ENCODE measurements around the gene NECTIN1. TPM values are rescaled to one million over a fixed set of nuclear protein-coding genes. Genes with fewer than 3 reads are reported as not detected.

NECTIN1 gene
- total and polyA plus RNA-seq, 4 donors = 9.1 to 68.5 (median 45.3) TPM

DNA sequence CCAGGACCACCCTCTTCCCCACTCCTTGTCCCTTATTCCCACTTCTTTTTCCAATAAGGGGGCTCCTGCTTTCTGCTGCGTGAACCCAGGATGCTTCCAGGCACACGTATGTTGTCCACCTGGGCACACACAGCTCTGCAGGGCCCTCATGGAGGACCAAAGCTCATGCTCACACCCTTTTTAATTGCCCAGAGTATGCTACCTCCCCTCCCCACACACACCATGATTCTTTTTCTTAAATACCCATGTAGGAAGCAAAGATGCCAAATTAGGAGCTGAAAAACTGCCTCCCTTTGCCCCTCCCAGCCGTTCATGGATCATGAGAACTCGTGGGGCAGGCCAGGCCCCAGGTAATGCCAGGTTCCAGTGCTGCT, 5.1 kb downstream of the NECTIN1 start:
- no peak overlapping the region for H3K4me3 ChIP-seq (ENCODE audit: low read depth, low read length)
- DNase-seq (ENCODE audit: low read depth in 4 of 6, low spot score in 6 of 6) = no peak
- 57% methylated on average over 4 of the region's 4 CpGs for WGBS (ENCODE audit: insufficient coverage)
- H3K9me3 ChIP-seq (ENCODE audit: control insufficient read depth, insufficient read depth, low read length) = no peaks in the 10 kb centered on the region
- peaks cover 65% of the 10 kb centered on the region for H3K4me1 ChIP-seq (ENCODE audit: control insufficient read depth, insufficient read depth, low read length)
- peaks cover 20% of the 10 kb centered on the region for H3K36me3 ChIP-seq (ENCODE audit: control insufficient read depth, insufficient read depth, low read length)
- H3K27ac ChIP-seq (ENCODE audit: low read depth, low read length) = no peak overlapping the region
- H3K27me3 ChIP-seq (ENCODE audit: control insufficient read depth, insufficient read depth, low read length) = peaks cover 2% of the 10 kb centered on the region

- Histone ChIP-seq H3K4me3 (ENCODE audit: low read depth, low read length) (no peak overlapping the region), H3K27ac (ENCODE audit: low read depth, low read length) (no peak overlapping the region), H3K9me3 (ENCODE audit: control insufficient read depth, insufficient read depth, low read length) (no peaks in the 10 kb centered on the region), H3K4me1 (ENCODE audit: control insufficient read depth, insufficient read depth, low read length) (peaks cover 67% of the 10 kb centered on the region), H3K36me3 (ENCODE audit: control insufficient read depth, insufficient read depth, low read length) (peaks cover 21% of the 10 kb centered on the region), H3K27me3 (ENCODE audit: control insufficient read depth, insufficient read depth, low read length) (peaks cover 2% of the 10 kb centered on the region)
- no peak for DNase-seq (ENCODE audit: low read depth in 4 of 6, low spot score in 6 of 6)
- WGBS (ENCODE audit: insufficient coverage) = 65% methylated on average over 5 of the region's 6 CpGs
Measured at GRCh38 chr11:119723243-119723951, 5.6 kb downstream of the NECTIN1 start.

- Histone ChIP-seq H3K27me3 (ENCODE audit: control insufficient read depth, insufficient read depth, low read length) (peaks cover 2% of the 10 kb centered on the region), H3K27ac (ENCODE audit: low read depth, low read length) (no peak overlapping the region), H3K9me3 (ENCODE audit: control insufficient read depth, insufficient read depth, low read length) (no peaks in the 10 kb centered on the region), H3K36me3 (ENCODE audit: control insufficient read depth, insufficient read depth, low read length) (peaks cover 25% of the 10 kb centered on the region), H3K4me3 (ENCODE audit: low read depth, low read length) (no peak overlapping the region), H3K4me1 (ENCODE audit: control insufficient read depth, insufficient read depth, low read length) (peaks cover 67% of the 10 kb centered on the region)
- DNase-seq (ENCODE audit: low read depth in 4 of 6, low spot score in 6 of 6) = no peak
- 70% methylated on average over 7 of the region's 10 CpGs for WGBS (ENCODE audit: insufficient coverage)
Measured at GRCh38 chr11:119722281-119722794, 6.7 kb downstream of the NECTIN1 start.

DNA sequence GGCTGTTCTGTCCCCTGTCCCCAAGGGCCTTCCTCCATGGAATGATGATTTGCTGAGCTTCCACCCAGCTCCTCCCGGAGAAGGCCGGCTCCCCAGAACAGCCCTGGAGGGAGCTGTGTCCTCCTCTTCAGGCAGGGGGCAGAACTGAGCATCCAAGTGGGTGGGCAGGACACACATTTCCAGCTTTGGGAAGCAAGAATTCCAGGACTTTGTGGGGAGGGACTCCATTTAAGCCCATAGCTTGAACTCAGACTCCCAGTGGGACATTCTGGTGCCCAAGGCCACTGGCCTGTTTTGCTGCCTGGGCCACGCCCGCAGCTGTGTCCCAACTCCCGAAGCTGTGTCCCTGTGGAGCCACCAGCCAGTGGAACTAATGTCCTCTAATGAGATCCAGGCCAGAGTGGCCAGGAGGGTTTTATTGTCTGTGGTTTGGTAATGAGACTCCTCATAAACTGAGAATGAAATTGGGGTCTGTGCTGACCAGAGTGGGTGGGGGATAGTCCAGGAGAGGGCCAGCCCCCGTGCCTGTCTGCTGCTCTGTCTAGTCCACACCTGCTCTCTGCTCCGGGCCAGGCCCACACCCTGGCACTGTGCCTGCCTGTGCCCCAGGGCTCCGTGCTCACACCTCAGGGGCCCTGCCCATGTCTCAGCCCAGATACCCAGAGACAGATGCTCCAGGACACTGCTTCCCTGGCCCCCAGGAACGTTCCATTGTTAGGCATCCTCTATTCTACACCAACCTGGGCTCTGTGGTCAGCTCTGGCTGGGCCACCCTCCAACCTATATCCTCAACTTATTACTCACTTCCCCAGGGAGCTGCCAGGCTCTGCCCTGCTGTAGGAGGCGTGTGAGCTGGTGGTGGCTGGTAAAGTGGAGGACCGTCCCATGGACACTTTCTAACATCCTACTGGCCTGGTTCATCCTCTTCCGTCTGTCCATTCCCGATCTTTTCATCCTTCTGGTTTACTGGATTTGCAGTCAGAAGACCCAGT, 7.6 kb downstream of the NECTIN1 start:
- H3K27ac ChIP-seq (ENCODE audit: low read depth, low read length) = no peak overlapping the region
- H3K27me3 ChIP-seq (ENCODE audit: control insufficient read depth, insufficient read depth, low read length) = peaks cover 2% of the 10 kb centered on the region
- no peak for DNase-seq (ENCODE audit: low read depth in 4 of 6, low spot score in 6 of 6)
- H3K4me3 ChIP-seq (ENCODE audit: low read depth, low read length) = no peak overlapping the region
- H3K36me3 ChIP-seq (ENCODE audit: control insufficient read depth, insufficient read depth, low read length) = peaks cover 27% of the 10 kb centered on the region
- no peaks in the 10 kb centered on the region for H3K9me3 ChIP-seq (ENCODE audit: control insufficient read depth, insufficient read depth, low read length)
- peaks cover 67% of the 10 kb centered on the region for H3K4me1 ChIP-seq (ENCODE audit: control insufficient read depth, insufficient read depth, low read length)
- 52% methylated on average over 10 of the region's 13 CpGs for WGBS (ENCODE audit: insufficient coverage)

DNA sequence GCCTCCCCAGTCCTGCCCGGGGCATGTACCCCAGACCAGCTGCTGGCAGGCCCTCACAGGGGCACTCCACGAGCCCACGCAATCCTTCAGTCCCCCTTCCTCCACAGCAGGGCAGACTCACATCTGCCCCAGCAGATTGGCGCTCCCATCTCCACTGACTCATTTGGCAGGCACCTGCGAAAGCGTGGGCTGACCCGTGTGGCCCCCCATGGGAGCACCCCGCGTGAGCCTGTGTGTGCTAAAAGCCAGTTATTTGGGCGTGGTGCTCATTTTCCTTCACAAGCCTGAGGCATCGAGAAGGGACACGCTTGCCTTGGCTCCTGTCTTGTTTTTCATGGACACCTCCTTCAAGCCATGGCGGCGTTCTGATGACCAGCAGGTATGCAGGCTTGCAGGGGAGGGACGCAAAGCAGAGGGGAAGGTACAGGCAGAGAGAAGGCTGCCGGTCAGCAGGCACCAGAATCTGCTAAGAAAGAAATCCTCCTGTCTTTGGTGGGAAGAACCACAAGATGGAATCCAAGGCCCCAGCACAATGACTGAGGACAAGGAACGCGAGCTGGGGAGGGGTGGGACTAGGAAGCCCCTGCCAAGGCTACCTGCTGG, 8.6 kb downstream of the NECTIN1 start:
- Histone ChIP-seq H3K9me3 (ENCODE audit: control insufficient read depth, insufficient read depth, low read length) (no peaks in the 10 kb centered on the region), H3K36me3 (ENCODE audit: control insufficient read depth, insufficient read depth, low read length) (peaks cover 27% of the 10 kb centered on the region), H3K27ac (ENCODE audit: low read depth, low read length) (no peak overlapping the region), H3K4me1 (ENCODE audit: control insufficient read depth, insufficient read depth, low read length) (peaks cover 64% of the 10 kb centered on the region), H3K4me3 (ENCODE audit: low read depth, low read length) (no peak overlapping the region), H3K27me3 (ENCODE audit: control insufficient read depth, insufficient read depth, low read length) (peaks cover 2% of the 10 kb centered on the region)
- DNase-seq (ENCODE audit: low read depth in 4 of 6, low spot score in 6 of 6) = no peak
- 81% methylated on average over 18 of the region's 18 CpGs for WGBS (ENCODE audit: insufficient coverage)

DNA sequence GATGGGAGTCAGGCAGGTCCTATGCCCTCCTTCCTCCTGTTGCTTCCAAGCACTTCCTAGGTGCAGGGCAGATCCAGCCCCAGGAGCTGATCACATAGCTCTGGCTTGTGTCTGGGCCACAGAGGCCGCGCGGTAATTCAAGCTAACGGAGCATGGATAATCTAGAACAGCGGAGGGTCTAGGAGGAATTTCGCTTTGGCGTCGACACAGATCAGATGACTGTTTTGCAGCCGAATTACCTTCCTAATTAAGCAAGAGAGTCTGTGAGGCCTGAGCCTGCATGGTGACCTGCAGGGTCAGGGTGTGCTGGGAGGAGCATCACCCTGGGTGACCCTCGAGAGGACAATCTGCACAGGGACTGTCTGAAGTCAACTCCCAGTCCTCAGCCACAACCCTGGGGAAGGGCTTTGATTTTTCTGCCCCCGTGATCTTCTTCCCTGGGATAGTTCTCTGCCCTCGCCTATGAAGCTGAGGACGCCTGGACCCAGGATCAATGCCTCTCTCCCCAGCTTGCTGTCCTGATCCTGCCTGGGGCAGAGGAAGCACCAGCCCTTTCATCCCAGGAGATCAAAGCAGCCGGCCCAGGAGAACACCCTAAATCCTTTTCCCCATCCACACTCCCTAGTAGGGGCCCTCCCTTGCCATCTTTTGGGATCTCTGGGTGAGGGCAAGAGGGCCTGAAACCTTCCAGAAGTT, 11.0 kb downstream of the NECTIN1 start:
- Histone ChIP-seq H3K4me3 (ENCODE audit: low read depth, low read length) (no peak overlapping the region), H3K4me1 (ENCODE audit: control insufficient read depth, insufficient read depth, low read length) (peaks cover 62% of the 10 kb centered on the region), H3K9me3 (ENCODE audit: control insufficient read depth, insufficient read depth, low read length) (no peaks in the 10 kb centered on the region), H3K36me3 (ENCODE audit: control insufficient read depth, insufficient read depth, low read length) (peaks cover 38% of the 10 kb centered on the region), H3K27ac (ENCODE audit: low read depth, low read length) (no peak overlapping the region), H3K27me3 (ENCODE audit: control insufficient read depth, insufficient read depth, low read length) (peaks cover 2% of the 10 kb centered on the region)
- 37% methylated on average over 12 of the region's 14 CpGs for WGBS (ENCODE audit: insufficient coverage)
- DNase-seq (ENCODE audit: low read depth in 4 of 6, low spot score in 6 of 6) = peak in 2 of 6 donors; percentile 43 to 81

- Histone ChIP-seq H3K36me3 (ENCODE audit: control insufficient read depth, insufficient read depth, low read length) (peaks cover 36% of the 10 kb centered on the region), H3K4me1 (ENCODE audit: control insufficient read depth, insufficient read depth, low read length) (peaks cover 64% of the 10 kb centered on the region), H3K27me3 (ENCODE audit: control insufficient read depth, insufficient read depth, low read length) (no peaks in the 10 kb centered on the region), H3K27ac (ENCODE audit: low read depth, low read length) (no peak overlapping the region), H3K9me3 (ENCODE audit: control insufficient read depth, insufficient read depth, low read length) (no peaks in the 10 kb centered on the region), H3K4me3 (ENCODE audit: low read depth, low read length) (no peak overlapping the region)
- DNase-seq (ENCODE audit: low read depth in 4 of 6, low spot score in 6 of 6) = peak in 1 of 6 donors; percentile 91
- 65% methylated on average over 18 of the region's 30 CpGs for WGBS (ENCODE audit: insufficient coverage)
Measured at GRCh38 chr11:119716582-119717498, 12.2 kb downstream of the NECTIN1 start.

DNA sequence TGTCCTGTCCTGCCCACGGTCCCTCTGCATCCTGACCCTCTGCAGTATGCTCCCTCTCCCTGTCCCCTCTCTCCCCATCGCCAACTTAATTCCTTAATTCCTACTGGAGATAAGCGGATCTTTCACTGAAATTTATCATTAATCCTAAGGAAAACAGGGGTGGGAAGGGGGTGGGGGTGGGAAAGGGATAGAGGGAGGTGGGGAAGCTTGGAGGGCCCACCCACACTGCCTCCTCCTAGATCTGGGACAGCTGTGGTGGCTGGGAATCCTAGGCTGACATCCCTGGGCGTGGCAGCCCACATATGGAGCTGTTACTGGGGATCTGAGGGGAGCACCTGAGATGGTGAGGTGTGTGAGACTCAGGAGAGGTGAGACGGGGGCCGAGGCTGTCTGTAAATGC, 14.4 kb downstream of the NECTIN1 start:
- WGBS (ENCODE audit: insufficient coverage) = 63% methylated on average over 3 of the region's 6 CpGs
- DNase-seq (ENCODE audit: low read depth in 4 of 6, low spot score in 6 of 6) = no peak
- Histone ChIP-seq H3K9me3 (ENCODE audit: control insufficient read depth, insufficient read depth, low read length) (no peaks in the 10 kb centered on the region), H3K36me3 (ENCODE audit: control insufficient read depth, insufficient read depth, low read length) (peaks cover 19% of the 10 kb centered on the region), H3K4me1 (ENCODE audit: control insufficient read depth, insufficient read depth, low read length) (peaks cover 53% of the 10 kb centered on the region), H3K27ac (ENCODE audit: low read depth, low read length) (no peak overlapping the region), H3K4me3 (ENCODE audit: low read depth, low read length) (no peak overlapping the region), H3K27me3 (ENCODE audit: control insufficient read depth, insufficient read depth, low read length) (no peaks in the 10 kb centered on the region)

Data from spinal cord (tissue), 10 donors.